Muscle of leg (tissue), 9 donors: ENCODE measurements around the gene MYL9. TPM values are rescaled to one million over a fixed set of nuclear protein-coding genes. Genes with fewer than 3 reads are reported as not detected.

Experiments
- polyA plus RNA-seq, 8 donors: library from polyadenylated mRNA; unstranded; fragments of 120-200 nt; gene quantifications; one replicate each; pipeline versions ENCODE4 v1.2.1 to v1.2.3, GENCODE V29; 2013; ENCODE audit warnings: inconsistent platforms in 1 of 8, low replicate concordance in 1 of 8; ENCODE audit not compliant: insufficient read length in 8 of 8, insufficient read depth in 1 of 8
- total RNA-seq: library from RNA; stranded (reverse); fragments of 120-200 nt; gene quantifications from one replicate; pipeline ENCODE4 v1.2.4, GENCODE V29; 2013

Gene MYL9
- total and polyA plus RNA-seq, 9 donors: 162 to 621 (median 456) TPM

Other genes starting within 250 kb of the MYL9 start
- gene DLGAP4, start 235.2 kb upstream of the MYL9 start, total RNA-seq: 13.0 TPM
- gene DLGAP4, start 235.2 kb upstream of the MYL9 start, polyA plus RNA-seq: 10 to 100 TPM; 43.6 to 63.9 (median 52.3) TPM
- gene TGIF2, start 32.1 kb downstream of the MYL9 start, total RNA-seq: 18.0 TPM
- gene TGIF2, start 32.1 kb downstream of the MYL9 start, polyA plus RNA-seq: 10 to 100 TPM; 22.4 to 31.1 (median 25.1) TPM
- gene RAB5IF, start 64.3 kb downstream of the MYL9 start, total RNA-seq: 43.8 TPM
- gene RAB5IF, start 64.3 kb downstream of the MYL9 start, polyA plus RNA-seq: 10 to 100 TPM; 38.7 to 52.3 (median 45.6) TPM
- gene SLA2, start 104.7 kb downstream of the MYL9 start, total RNA-seq: 0.09 TPM
- under 1 TPM; 0.16 to 0.37 (median 0.28) TPM for gene SLA2, start 104.7 kb downstream of the MYL9 start, polyA plus RNA-seq
- gene NDRG3, start 204.6 kb downstream of the MYL9 start, total RNA-seq: 16.8 TPM
- 10 to 100 TPM; 15.0 to 22.3 (median 16.7) TPM for gene NDRG3, start 204.6 kb downstream of the MYL9 start, polyA plus RNA-seq
- gene DSN1, start 232.2 kb downstream of the MYL9 start, total RNA-seq: 12.1 TPM
- 10 to 100 TPM in 7 of 8 donors, 1 to 10 TPM in 1; 7.6 to 14.5 (median 10.6) TPM for gene DSN1, start 232.2 kb downstream of the MYL9 start, polyA plus RNA-seq